ENCODE data around the gene HECTD1. TPM values are rescaled to one million over a fixed set of nuclear protein-coding genes. Genes with fewer than 3 reads are reported as not detected.
"Not testable (repeated sequence)": the region's sequence is repeated elsewhere in the genome, so short reads cannot be mapped to it uniquely, and the experiment has no call there.

The HECTD1 gene
- total RNA-seq, 4 donors from 2014 or later, result 188 to 251 (median 201) TPM

GRCh38 chr14:31252865-31253264 is 45.3 kb upstream of the HECTD1 start:
- TF ChIP-seq, protein P1, sequence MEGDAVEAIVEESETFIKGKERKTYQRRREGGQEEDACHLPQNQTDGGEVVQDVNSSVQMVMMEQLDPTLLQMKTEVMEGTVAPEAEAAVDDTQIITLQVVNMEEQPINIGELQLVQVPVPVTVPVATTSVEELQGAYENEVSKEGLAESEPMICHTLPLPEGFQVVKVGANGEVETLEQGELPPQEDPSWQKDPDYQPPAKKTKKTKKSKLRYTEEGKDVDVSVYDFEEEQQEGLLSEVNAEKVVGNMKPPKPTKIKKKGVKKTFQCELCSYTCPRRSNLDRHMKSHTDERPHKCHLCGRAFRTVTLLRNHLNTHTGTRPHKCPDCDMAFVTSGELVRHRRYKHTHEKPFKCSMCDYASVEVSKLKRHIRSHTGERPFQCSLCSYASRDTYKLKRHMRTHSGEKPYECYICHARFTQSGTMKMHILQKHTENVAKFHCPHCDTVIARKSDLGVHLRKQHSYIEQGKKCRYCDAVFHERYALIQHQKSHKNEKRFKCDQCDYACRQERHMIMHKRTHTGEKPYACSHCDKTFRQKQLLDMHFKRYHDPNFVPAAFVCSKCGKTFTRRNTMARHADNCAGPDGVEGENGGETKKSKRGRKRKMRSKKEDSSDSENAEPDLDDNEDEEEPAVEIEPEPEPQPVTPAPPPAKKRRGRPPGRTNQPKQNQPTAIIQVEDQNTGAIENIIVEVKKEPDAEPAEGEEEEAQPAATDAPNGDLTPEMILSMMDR (IDR thresholded peaks at IDR 0.05), result no peak
- TF ChIP-seq POLR2A (IDR thresholded peaks at IDR 0.05), result no peak
- intact Hi-C loops (cut with DNase I; ENCODE audit: low total_unique reads), result no loop called here
- WGBS, 2 donors, result 86 to 100% methylated on average over 1 of the region's 1 CpG
- no peak overlapping the region for H3K4me3 ChIP-seq (ENCODE audit: low read depth, poor library complexity, severe bottlenecking)
- DNase-seq (ENCODE audit: low spot score in 2 of 2), result no peak

- H3K4me3 ChIP-seq (ENCODE audit: low read depth, poor library complexity, severe bottlenecking), result no peak overlapping the region
- TF ChIP-seq, protein P1 (IDR thresholded peaks at IDR 0.05), result no peak
- no peak for TF ChIP-seq POLR2A (IDR thresholded peaks at IDR 0.05)
- intact Hi-C loops (cut with DNase I; ENCODE audit: low total_unique reads), result no loop called here
- 56 to 60% methylated on average over 9 of the region's 10 CpGs for WGBS, 2 donors
- no peak for DNase-seq (ENCODE audit: low spot score in 2 of 2)
These were observed 43.7 kb upstream of the HECTD1 start for GRCh38 chr14:31251028-31251958.

DNA sequence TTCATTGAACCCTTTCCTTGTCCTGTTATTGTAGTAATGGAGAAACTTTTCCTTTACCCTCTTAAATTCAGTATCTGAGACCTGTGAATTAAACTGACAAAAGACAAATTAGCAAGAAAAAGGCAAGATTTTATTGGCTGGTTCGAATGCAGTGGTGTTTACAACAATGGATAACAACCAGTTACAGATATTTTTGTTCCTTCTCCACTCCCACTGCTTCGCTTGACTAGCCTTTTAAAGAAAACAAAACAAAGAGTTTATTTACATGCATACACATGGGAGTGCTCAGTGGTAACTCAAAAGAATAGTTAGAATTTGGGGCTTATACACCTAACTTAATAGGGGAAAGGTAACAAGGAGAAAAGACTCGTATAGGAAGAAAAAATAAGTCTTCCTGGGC is 37.0 kb upstream of the HECTD1 start:
- TF ChIP-seq, protein P1 (IDR thresholded peaks at IDR 0.05), result no peak
- TF ChIP-seq POLR2A (IDR thresholded peaks at IDR 0.05), result no peak
- WGBS, 2 donors, result 79 to 80% methylated on average over 3 of the region's 3 CpGs
- intact Hi-C loops (cut with DNase I; ENCODE audit: low total_unique reads), result no loop called here
- no peak overlapping the region for H3K4me3 ChIP-seq (ENCODE audit: low read depth, poor library complexity, severe bottlenecking)
- DNase-seq (ENCODE audit: low spot score in 2 of 2), result no peak

GRCh38 chr14:31243860-31244259 is 36.3 kb upstream of the HECTD1 start:
- intact Hi-C loops (cut with DNase I; ENCODE audit: low total_unique reads), result no loop called here
- peak; percentile 59 to 83 for DNase-seq (ENCODE audit: low spot score in 2 of 2)
- H3K4me3 ChIP-seq (ENCODE audit: low read depth, poor library complexity, severe bottlenecking), result no peak overlapping the region
- TF ChIP-seq, protein P1 (IDR thresholded peaks at IDR 0.05), result no peak
- TF ChIP-seq POLR2A (IDR thresholded peaks at IDR 0.05), result no peak
- 53 to 66% methylated on average over 8 of the region's 8 CpGs for WGBS, 2 donors

DNA sequence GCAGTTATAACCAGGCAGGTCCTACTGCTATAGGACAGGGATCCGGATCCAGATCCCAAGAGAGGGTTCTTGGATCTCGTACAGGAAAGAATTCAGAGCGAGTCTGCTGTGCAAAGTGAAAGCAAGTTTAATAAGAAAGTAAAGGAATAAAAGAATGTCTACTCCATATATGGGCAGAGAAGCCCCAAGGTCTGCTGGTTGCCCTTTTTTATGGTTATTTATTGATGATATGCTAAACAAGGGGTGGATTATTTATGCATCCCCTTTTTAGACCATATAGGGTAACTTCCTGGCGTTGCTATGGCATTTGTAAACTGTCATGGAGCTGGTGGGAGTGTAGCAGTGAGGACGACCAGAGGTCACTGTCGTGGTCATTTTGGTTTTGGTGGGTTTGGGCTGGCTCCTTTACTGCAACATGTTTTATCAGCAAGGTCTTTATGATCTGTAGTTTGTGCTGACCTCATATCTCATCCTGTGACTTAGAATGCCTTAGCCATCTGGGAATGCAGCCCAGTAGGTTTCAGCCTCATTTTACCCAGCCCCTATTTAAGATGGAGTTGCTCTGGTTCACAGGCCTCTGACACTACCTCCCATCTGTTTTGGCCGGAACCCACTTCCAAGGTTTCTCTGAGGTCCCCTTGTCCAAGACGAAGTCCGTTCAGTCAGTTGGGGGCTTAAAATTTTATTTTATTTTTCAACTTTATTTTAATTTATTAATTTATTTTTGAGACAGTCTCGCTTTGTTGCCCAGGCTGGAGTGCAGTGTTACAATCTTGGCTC is 34.8 kb upstream of the HECTD1 start:
- 78% methylated on average over 10 of the region's 10 CpGs for WGBS, 2 donors
- DNase-seq (ENCODE audit: low spot score in 2 of 2), result peak in 1 of 2 donors; percentile 54
- intact Hi-C loops (cut with DNase I; ENCODE audit: low total_unique reads); H3K4me3 ChIP-seq (ENCODE audit: low read depth, poor library complexity, severe bottlenecking): not testable (repeated sequence)

Data from lower leg skin (tissue), 4 donors.